ENCODE data around the gene TRIO.

Gene TRIO

GRCh38 chr5:14238272-14238671 is 95.1 kb downstream of the TRIO start:
- TF ChIP-seq, protein P1, sequence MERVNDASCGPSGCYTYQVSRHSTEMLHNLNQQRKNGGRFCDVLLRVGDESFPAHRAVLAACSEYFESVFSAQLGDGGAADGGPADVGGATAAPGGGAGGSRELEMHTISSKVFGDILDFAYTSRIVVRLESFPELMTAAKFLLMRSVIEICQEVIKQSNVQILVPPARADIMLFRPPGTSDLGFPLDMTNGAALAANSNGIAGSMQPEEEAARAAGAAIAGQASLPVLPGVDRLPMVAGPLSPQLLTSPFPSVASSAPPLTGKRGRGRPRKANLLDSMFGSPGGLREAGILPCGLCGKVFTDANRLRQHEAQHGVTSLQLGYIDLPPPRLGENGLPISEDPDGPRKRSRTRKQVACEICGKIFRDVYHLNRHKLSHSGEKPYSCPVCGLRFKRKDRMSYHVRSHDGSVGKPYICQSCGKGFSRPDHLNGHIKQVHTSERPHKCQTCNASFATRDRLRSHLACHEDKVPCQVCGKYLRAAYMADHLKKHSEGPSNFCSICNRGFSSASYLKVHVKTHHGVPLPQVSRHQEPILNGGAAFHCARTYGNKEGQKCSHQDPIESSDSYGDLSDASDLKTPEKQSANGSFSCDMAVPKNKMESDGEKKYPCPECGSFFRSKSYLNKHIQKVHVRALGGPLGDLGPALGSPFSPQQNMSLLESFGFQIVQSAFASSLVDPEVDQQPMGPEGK (CRISPR knock-in tag; IDR thresholded peaks at IDR 0.05; ENCODE audit: borderline replicate concordance) = no peak
- no peak for TF ChIP-seq ARNTL (CRISPR knock-in tag; IDR thresholded peaks at IDR 0.05; ENCODE audit: borderline replicate concordance, low read depth)
- no peak for TF ChIP-seq ZFP30 (CRISPR knock-in tag; IDR thresholded peaks at IDR 0.05)
- no peak for TF ChIP-seq CSDC2 (CRISPR knock-in tag; IDR thresholded peaks at IDR 0.05)
- TF ChIP-seq ZC3H10 (CRISPR knock-in tag; IDR thresholded peaks at IDR 0.05) = no peak
- ATAC-seq = no peak; the same call in 2 of the 3 replicates

DNA sequence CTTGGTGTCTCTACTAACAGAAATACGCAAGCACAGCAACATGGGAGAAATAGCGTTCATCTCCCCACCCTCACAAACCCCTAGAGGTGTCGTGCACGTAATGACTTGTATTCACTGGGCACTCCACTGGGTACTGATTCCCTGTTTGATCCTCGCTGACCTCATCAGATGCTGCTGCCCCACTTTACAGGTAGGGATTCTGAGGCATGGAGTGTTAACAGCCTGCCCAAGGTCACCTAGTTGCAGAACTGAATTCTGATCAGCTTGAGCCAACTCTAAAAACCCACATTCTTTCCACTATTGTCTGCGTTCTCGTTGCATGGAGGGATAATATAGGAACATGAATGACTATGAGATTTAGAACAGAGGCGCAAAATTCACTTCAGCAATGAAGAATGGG is 96.3 kb downstream of the TRIO start:
- ATAC-seq = no peak
- TF ChIP-seq ZC3H10 (CRISPR knock-in tag; IDR thresholded peaks at IDR 0.05) (no peak), CSDC2 (CRISPR knock-in tag; IDR thresholded peaks at IDR 0.05) (no peak), ZFP3 (CRISPR knock-in tag; IDR thresholded peaks at IDR 0.05) (no peak), ISL1 (CRISPR knock-in tag; IDR thresholded peaks at IDR 0.05) (no peak), TOX (CRISPR knock-in tag; IDR thresholded peaks at IDR 0.05; ENCODE audit: borderline replicate concordance) (no peak), ZNF565 (CRISPR knock-in tag; conservative IDR thresholded peaks at IDR 0.05; ENCODE audit: low read depth) (no peak), ZNF8 (CRISPR knock-in tag; IDR thresholded peaks at IDR 0.05) (no peak), OSR1 (CRISPR knock-in tag; IDR thresholded peaks at IDR 0.05) (no peak), RARB (CRISPR knock-in tag; IDR thresholded peaks at IDR 0.05) (no peak), ESRRG (CRISPR knock-in tag; IDR thresholded peaks at IDR 0.05) (no peak), GLIS3 (CRISPR knock-in tag; IDR thresholded peaks at IDR 0.05) (no peak), TCF4 (CRISPR knock-in tag; IDR thresholded peaks at IDR 0.05; ENCODE audit: borderline replicate concordance) (no peak), PPARA (CRISPR knock-in tag; IDR thresholded peaks at IDR 0.05; ENCODE audit: borderline replicate concordance) (no peak)
- TF ChIP-seq, protein P2, sequence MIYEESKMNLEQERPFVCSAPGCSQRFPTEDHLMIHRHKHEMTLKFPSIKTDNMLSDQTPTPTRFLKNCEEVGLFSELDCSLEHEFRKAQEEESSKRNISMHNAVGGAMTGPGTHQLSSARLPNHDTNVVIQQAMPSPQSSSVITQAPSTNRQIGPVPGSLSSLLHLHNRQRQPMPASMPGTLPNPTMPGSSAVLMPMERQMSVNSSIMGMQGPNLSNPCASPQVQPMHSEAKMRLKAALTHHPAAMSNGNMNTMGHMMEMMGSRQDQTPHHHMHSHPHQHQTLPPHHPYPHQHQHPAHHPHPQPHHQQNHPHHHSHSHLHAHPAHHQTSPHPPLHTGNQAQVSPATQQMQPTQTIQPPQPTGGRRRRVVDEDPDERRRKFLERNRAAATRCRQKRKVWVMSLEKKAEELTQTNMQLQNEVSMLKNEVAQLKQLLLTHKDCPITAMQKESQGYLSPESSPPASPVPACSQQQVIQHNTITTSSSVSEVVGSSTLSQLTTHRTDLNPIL (CRISPR knock-in tag; IDR thresholded peaks at IDR 0.05; ENCODE audit: low read depth) = no peak
- TF ChIP-seq, protein P1 (CRISPR knock-in tag; IDR thresholded peaks at IDR 0.05; ENCODE audit: borderline replicate concordance) = no peak

DNA sequence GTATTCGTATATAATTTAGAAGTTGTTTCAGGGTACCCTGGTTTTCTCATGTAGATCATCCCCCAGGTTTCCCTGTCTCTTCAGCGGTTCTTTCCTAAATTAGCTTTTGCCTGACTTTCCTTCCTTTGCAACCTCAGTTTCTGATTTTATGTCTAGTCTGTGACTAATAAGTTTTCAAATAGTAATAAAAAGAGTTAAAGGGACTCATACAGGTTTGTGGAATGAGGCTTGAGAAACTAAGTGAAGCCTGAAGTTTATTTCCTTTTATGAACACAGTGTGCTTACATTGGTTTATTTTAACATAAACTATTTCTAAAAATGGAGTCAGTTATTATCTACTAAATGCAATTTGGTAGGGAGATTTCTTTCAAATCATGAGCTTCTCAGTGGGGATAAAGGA is 96.8 kb downstream of the TRIO start:
- TF ChIP-seq TOX (CRISPR knock-in tag; IDR thresholded peaks at IDR 0.05; ENCODE audit: borderline replicate concordance) (no peak), TCF4 (CRISPR knock-in tag; IDR thresholded peaks at IDR 0.05; ENCODE audit: borderline replicate concordance) (no peak), ZNF8 (CRISPR knock-in tag; IDR thresholded peaks at IDR 0.05) (no peak), SNAI2 (CRISPR knock-in tag; IDR thresholded peaks at IDR 0.05) (no peak), BACH2 (CRISPR knock-in tag; IDR thresholded peaks at IDR 0.05; ENCODE audit: borderline replicate concordance) (no peak), TSHZ2 (CRISPR knock-in tag; IDR thresholded peaks at IDR 0.05) (no peak), CSDC2 (CRISPR knock-in tag; IDR thresholded peaks at IDR 0.05) (no peak), ZFP3 (CRISPR knock-in tag; IDR thresholded peaks at IDR 0.05) (no peak), ZFP30 (CRISPR knock-in tag; IDR thresholded peaks at IDR 0.05) (no peak), ZC3H10 (CRISPR knock-in tag; IDR thresholded peaks at IDR 0.05) (no peak), ZNF70 (CRISPR knock-in tag; IDR thresholded peaks at IDR 0.05) (no peak)
- TF ChIP-seq, protein P3, sequence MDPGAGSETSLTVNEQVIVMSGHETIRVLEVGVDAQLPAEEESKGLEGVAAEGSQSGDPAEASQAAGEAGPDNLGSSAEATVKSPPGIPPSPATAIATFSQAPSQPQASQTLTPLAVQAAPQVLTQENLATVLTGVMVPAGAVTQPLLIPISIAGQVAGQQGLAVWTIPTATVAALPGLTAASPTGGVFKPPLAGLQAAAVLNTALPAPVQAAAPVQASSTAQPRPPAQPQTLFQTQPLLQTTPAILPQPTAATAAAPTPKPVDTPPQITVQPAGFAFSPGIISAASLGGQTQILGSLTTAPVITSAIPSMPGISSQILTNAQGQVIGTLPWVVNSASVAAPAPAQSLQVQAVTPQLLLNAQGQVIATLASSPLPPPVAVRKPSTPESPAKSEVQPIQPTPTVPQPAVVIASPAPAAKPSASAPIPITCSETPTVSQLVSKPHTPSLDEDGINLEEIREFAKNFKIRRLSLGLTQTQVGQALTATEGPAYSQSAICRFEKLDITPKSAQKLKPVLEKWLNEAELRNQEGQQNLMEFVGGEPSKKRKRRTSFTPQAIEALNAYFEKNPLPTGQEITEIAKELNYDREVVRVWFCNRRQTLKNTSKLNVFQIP (CRISPR knock-in tag; IDR thresholded peaks at IDR 0.05; ENCODE audit: borderline replicate concordance, low read depth) = no peak
- ATAC-seq = no peak
